Superior temporal gyrus (tissue), 1 donor: Measurements from ENCODE around the gene CCDC152.
"Not testable (repeated sequence)": the region's sequence is repeated elsewhere in the genome, so short reads cannot be mapped to it uniquely, and the experiment has no call there.

Source experiments
- DNase-seq: peaks from one replicate; pipeline ENCODE4 v3.0.0-alpha.2; 2016; ENCODE audit errors: extremely low spot score

CCDC152 gene

GRCh38 chr5:42812620-42813019 is 56.0 kb downstream of the CCDC152 start:
- peak; percentile 62 for DNase-seq

- peak; percentile 64 for DNase-seq
These were observed 56.9 kb downstream of the CCDC152 start for GRCh38 chr5:42813533-42813932.

- DNase-seq = not testable (repeated sequence)
These were observed 59.9 kb downstream of the CCDC152 start for GRCh38 chr5:42816546-42816945.

- DNase-seq = no peak
These were observed 63.1 kb downstream of the CCDC152 start for GRCh38 chr5:42819745-42820144.

GRCh38 chr5:42822548-42822947 is 65.9 kb downstream of the CCDC152 start:
- no peak for DNase-seq

- no peak for DNase-seq
These were observed 67.8 kb downstream of the CCDC152 start for GRCh38 chr5:42824347-42824976.

GRCh38 chr5:42825422-42826148 is 69.0 kb downstream of the CCDC152 start:
- no peak for DNase-seq

- no peak for DNase-seq
These were observed 70.3 kb downstream of the CCDC152 start for GRCh38 chr5:42826757-42827515.

GRCh38 chr5:42828671-42829070 is 72.1 kb downstream of the CCDC152 start:
- no peak for DNase-seq

- no peak for DNase-seq
These were observed 74.3 kb downstream of the CCDC152 start for GRCh38 chr5:42830924-42831323.

- no peak for DNase-seq
These were observed 75.4 kb downstream of the CCDC152 start for GRCh38 chr5:42832060-42832459.

GRCh38 chr5:42836070-42836769 is 79.6 kb downstream of the CCDC152 start:
- no peak for DNase-seq

GRCh38 chr5:42837601-42838000 is 81.0 kb downstream of the CCDC152 start:
- no peak for DNase-seq

- no peak for DNase-seq
These were observed 82.6 kb downstream of the CCDC152 start for GRCh38 chr5:42839196-42839595.

GRCh38 chr5:42840269-42840668 is 83.7 kb downstream of the CCDC152 start:
- DNase-seq = peak; percentile 42

GRCh38 chr5:42840842-42841567 is 84.4 kb downstream of the CCDC152 start:
- no peak for DNase-seq

- no peak for DNase-seq
These were observed 86.5 kb downstream of the CCDC152 start for GRCh38 chr5:42842921-42843641.

GRCh38 chr5:42843675-42844292 is 87.2 kb downstream of the CCDC152 start:
- no peak for DNase-seq

- DNase-seq = not testable (repeated sequence)
These were observed 87.8 kb downstream of the CCDC152 start for GRCh38 chr5:42844408-42844807.

GRCh38 chr5:42848545-42848944 is 91.9 kb downstream of the CCDC152 start:
- DNase-seq = no peak
